GM12865 (cell line): Measurements from ENCODE around the gene BIRC6.

Source experiments
- DNase-seq: peaks from one replicate; pipeline ENCODE4 v3.0.0; 2010; ENCODE audit warnings: low read depth
- H3K4me3 ChIP-seq: 2 replicates; pipeline ENCODE4 v1.5.1; 2011; ENCODE audit warnings: mild to moderate bottlenecking, low read depth, low read length, control low read depth
- CTCF ChIP-seq: IDR thresholded peaks from 2 replicates; pipeline ENCODE4 v1.5.1; 2011; ENCODE audit warnings: low read length, control low read depth, low read depth, inconsistent platforms; ENCODE audit not compliant: insufficient read depth; ENCODE audit errors: missing control alignments

The BIRC6 gene

GRCh38 chr2:32622570-32623310 is 265.9 kb downstream of the BIRC6 start:
- no peak for TF ChIP-seq CTCF
- DNase-seq = no peak
- no peak overlapping the region for H3K4me3 ChIP-seq

GRCh38 chr2:32623311-32623706 is 266.5 kb downstream of the BIRC6 start:
- no peak for TF ChIP-seq CTCF
- no peak for DNase-seq
- H3K4me3 ChIP-seq = no peak overlapping the region

GRCh38 chr2:32624812-32625211 is 268.0 kb downstream of the BIRC6 start:
- no peak overlapping the region for H3K4me3 ChIP-seq
- no peak for TF ChIP-seq CTCF
- DNase-seq = no peak

GRCh38 chr2:32626639-32627221 is 269.9 kb downstream of the BIRC6 start:
- no peak for DNase-seq
- no peak for TF ChIP-seq CTCF
- no peak overlapping the region for H3K4me3 ChIP-seq

- TF ChIP-seq CTCF = no peak
- H3K4me3 ChIP-seq = peak overlapping the region; percentile 62
- DNase-seq = no peak
Measured at GRCh38 chr2:32627441-32627813, 270.6 kb downstream of the BIRC6 start.

- TF ChIP-seq CTCF = no peak
- DNase-seq = peak; percentile 96
Measured at GRCh38 chr2:32627814-32628579, 271.2 kb downstream of the BIRC6 start, which contains the start of gene TTC27. TTC27 (plus strand) TSS chr2:32628050; CDS start chr2:32628293, 243 bp downstream.

GRCh38 chr2:32632089-32632488 is 275.3 kb downstream of the BIRC6 start:
- no peak overlapping the region for H3K4me3 ChIP-seq
- no peak for TF ChIP-seq CTCF
- no peak for DNase-seq

More at GRCh38 chr2:32627814-32628579, 271.2 kb downstream of the BIRC6 start, which contains the start of gene TTC27:
- peak within 1 kb of the TSS; percentile 62 for H3K4me3 ChIP-seq
